ENCODE measurements around the gene THBS3. TPM values are rescaled to one million over a fixed set of nuclear protein-coding genes. Genes with fewer than 3 reads are reported as not detected.

Gene THBS3
- total and polyA plus RNA-seq, 2 of the 4 experiments (the other 2 are of a cell fraction), result 15.1 to 30.4 TPM

DNA sequence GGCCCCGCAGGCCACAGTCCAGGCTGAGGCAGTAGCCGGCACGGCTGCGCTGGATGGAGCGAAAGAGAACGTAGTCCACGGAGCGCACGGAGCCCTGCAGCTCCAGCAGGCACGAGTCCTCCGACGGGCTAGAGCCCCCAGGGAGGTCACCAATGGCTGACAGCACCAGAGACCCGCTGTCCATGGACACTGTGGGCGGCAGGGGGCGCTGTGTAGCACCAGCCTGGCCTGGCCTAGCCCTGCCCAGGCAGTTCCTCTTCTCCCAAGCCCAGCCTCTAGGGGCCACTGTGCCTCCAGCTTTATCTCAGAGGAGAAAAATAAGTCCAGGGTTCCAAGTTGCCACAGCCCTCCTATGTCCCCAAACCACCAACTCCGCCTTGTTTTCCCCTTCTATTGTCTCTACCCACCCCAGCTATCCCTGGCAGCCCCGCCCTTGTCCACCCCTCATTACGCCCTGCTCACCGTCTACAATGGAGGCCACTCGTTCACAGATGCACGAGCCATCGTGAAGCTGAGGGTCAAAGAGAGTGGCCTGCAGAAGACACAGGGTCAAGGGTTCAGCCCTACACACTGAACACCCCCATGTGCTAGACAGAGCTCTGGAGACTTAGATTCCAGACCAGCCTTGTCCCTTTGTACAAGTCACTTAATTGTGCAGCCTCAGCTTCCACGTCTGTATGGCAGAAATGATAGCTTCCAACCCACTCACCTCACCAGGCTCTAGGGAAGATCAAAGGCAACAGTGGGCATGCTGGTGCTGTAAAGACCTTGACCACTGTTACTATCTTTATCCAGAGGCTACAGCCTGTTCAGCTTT is 43.1 kb upstream of the THBS3 start:
- Histone ChIP-seq H2BK120ac (ENCODE audit: low read depth, low read length) (no peak overlapping the region), H3K79me1 (ENCODE audit: low read depth in 1 of 2, low read length in 2 of 2) (peaks cover 12 to 31% of the 10 kb centered on the region in 2 experiments), H3K18ac (ENCODE audit: low read depth, low read length) (no peak overlapping the region), H3K14ac (replicated peaks; ENCODE audit: low read depth, low read length) (no peak overlapping the region; the same call in 1 of the 2 replicates), H2BK15ac (ENCODE audit: low read depth, low read length) (no peak overlapping the region), H3K27ac (ENCODE audit: insufficient read depth, low read length) (peak overlapping the region; percentile 12; the same call in 1 of the 2 replicates), H4K5ac (ENCODE audit: low read depth, low read length) (peak overlapping the region; percentile 40; the same call in 1 of the 2 replicates), H2BK20ac (ENCODE audit: low read depth, low read length) (no peak overlapping the region), H4K20me1 (ENCODE audit: insufficient read depth, low read length) (no peaks in the 10 kb centered on the region), H3K36me3 (ENCODE audit: control insufficient read depth, insufficient read depth, low read length) (peaks cover 16% of the 10 kb centered on the region), H3K4me1 (ENCODE audit: control insufficient read depth, insufficient read depth, low read length) (peaks cover 15% of the 10 kb centered on the region), H2AK9ac (replicated peaks; ENCODE audit: low read depth, low read length, poor library complexity) (peak overlapping the region; percentile 66), H3K27me3 (ENCODE audit: control insufficient read depth, insufficient read depth, low read length) (no peaks in the 10 kb centered on the region), H4K8ac (ENCODE audit: low read depth in 2 of 2, low read length in 2 of 2) (peak overlapping the region in 1 of 2 experiments; percentile 82; a peak in 2 of 4 replicates), H3K23ac (ENCODE audit: low read depth, low read length) (no peak overlapping the region; the same call in 1 of the 2 replicates), H2BK5ac (ENCODE audit: low read depth, low read length, poor library complexity, severe bottlenecking) (no peak overlapping the region), H3K4me3 (ENCODE audit: insufficient read depth, low read depth, low read length) (no peak overlapping the region), H3K4me2 (ENCODE audit: low read depth, low read length) (no peak overlapping the region), H3K9me1 (ENCODE audit: insufficient read depth, low read length) (peaks cover 4% of the 10 kb centered on the region; the same call in 1 of the 2 replicates), H3K9ac (ENCODE audit: low read depth, low read length) (no peak overlapping the region), H3K4ac (ENCODE audit: low read depth, low read length) (peak overlapping the region; percentile 71), H2AFZ (replicated peaks; ENCODE audit: low read length, poor library complexity) (peak overlapping the region; percentile 93), H4K91ac (ENCODE audit: insufficient read depth, low read depth, low read length) (no peak overlapping the region), H3K9me3 (ENCODE audit: control insufficient read depth, insufficient read depth, low read length) (no peaks in the 10 kb centered on the region), H2AK5ac (ENCODE audit: low read depth, low read length) (peak overlapping the region; percentile 37; the same call in 1 of the 2 replicates), H3K56ac (ENCODE audit: extremely low read depth, insufficient read depth, low read length) (no peak overlapping the region)
- DNase-seq (peak; percentile 85), ATAC-seq (ENCODE audit: low read depth) (peak; percentile 78)
- BruUV-seq (replicated peaks), result no TSS peak
- dilution Hi-C loops (cut with HindIII; ENCODE audit: low sequenced_read_pairs, unreplicated experiment) (no loop called here), in situ Hi-C loops (cut with MboI; ENCODE audit: low sequenced_read_pairs) (no loop called here), intact Hi-C loops (cut with micrococcal nuclease) (loop anchor here (1.0 to 5.0 kb wide), 3 partner anchors 72 to 397 kb away; no protein-coding TSS in a partner anchor)
- TF ChIP-seq RFX5 (IDR thresholded peaks at IDR 0.05; ENCODE audit: low read depth, low read length) (no peak), MXI1 (IDR thresholded peaks at IDR 0.05; ENCODE audit: borderline replicate concordance, low read depth, low read length) (0 out of 2 replicates have a peak, but pooled peaks have one; percentile 21), USF2 (IDR thresholded peaks at IDR 0.05; ENCODE audit: low read depth, low read length) (no peak), NFE2L2 (IDR thresholded peaks at IDR 0.05; ENCODE audit: low read depth, low read length) (no peak), POLR2A (IDR thresholded peaks at IDR 0.05; ENCODE audit: low read depth, low read length) (peak; percentile 34; the same call in 1 of the 2 replicates), MAZ (IDR thresholded peaks at IDR 0.05; ENCODE audit: borderline replicate concordance, low read depth, low read length) (no peak; the same call in 1 of the 2 replicates), ELK1 (IDR thresholded peaks at IDR 0.05; ENCODE audit: borderline replicate concordance, low read depth, low read length) (no peak), SMC3 (IDR thresholded peaks at IDR 0.05; ENCODE audit: low read depth, low read length) (peak; percentile 89), RAD21 (IDR thresholded peaks at IDR 0.05; ENCODE audit: low read length) (peak; percentile 93), BHLHE40 (IDR thresholded peaks at IDR 0.05; ENCODE audit: low read depth, low read length) (no peak)
- TF ChIP-seq, protein P1, sequence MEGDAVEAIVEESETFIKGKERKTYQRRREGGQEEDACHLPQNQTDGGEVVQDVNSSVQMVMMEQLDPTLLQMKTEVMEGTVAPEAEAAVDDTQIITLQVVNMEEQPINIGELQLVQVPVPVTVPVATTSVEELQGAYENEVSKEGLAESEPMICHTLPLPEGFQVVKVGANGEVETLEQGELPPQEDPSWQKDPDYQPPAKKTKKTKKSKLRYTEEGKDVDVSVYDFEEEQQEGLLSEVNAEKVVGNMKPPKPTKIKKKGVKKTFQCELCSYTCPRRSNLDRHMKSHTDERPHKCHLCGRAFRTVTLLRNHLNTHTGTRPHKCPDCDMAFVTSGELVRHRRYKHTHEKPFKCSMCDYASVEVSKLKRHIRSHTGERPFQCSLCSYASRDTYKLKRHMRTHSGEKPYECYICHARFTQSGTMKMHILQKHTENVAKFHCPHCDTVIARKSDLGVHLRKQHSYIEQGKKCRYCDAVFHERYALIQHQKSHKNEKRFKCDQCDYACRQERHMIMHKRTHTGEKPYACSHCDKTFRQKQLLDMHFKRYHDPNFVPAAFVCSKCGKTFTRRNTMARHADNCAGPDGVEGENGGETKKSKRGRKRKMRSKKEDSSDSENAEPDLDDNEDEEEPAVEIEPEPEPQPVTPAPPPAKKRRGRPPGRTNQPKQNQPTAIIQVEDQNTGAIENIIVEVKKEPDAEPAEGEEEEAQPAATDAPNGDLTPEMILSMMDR (conservative IDR thresholded peaks at IDR 0.05; ENCODE audit: low read depth, low read length), result peak; percentile 100
- ChIA-PET CTCF (interaction anchor here (0.5 to 1.7 kb wide), 21 partner anchors 8 to 493 kb away, joined by 3 to 6 read pairs (median 3); partner anchors contain the start of gene CLK2), POLR2A (ENCODE audit: unreplicated experiment) (no interaction called here)
- 17% methylated on average over 19 of the region's 23 CpGs; no CpG with 5 or more reads in 1 of the 2 experiments for WGBS, 2 experiments (ENCODE audit: extremely low coverage in 2 of 2, insufficient read length in 1 of 2)
